Effector CD4-positive, alpha-beta T cell (primary cell): Measurements from ENCODE around the gene ME3.
"Not testable (repeated sequence)": the region's sequence is repeated elsewhere in the genome, so short reads cannot be mapped to it uniquely, and the experiment has no call there.

ENCODE experiments used
- DNase-seq: peaks from one replicate; pipeline ENCODE4 v3.0.0-alpha.2; 2020

Gene ME3

GRCh38 chr11:86551288-86552092, 120.9 kb downstream of the ME3 start:
- no peak for DNase-seq

DNA sequence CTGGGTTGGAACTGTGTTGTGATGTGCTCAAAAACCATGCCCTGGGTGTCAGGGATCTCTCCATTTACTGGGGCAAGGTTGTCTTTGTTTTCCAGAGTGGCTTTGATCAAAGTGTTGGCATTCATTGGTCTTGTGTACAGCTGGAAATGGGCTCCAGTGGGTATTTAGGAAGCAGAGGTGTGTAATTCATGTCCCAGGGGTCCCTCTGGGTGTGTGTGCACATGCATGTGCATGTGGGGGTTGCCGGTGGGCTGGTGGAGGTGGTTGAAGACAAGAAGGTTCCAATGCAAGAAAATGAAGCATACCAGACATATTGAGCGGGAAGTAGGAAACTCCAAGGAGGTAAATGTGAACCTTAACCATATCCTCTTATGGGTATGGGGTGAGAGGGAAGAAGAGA, 121.7 kb downstream of the ME3 start:
- no peak for DNase-seq

GRCh38 chr11:86548271-86548917, 124.0 kb downstream of the ME3 start:
- no peak for DNase-seq

GRCh38 chr11:86547727-86548126, 124.7 kb downstream of the ME3 start:
- no peak for DNase-seq

DNA sequence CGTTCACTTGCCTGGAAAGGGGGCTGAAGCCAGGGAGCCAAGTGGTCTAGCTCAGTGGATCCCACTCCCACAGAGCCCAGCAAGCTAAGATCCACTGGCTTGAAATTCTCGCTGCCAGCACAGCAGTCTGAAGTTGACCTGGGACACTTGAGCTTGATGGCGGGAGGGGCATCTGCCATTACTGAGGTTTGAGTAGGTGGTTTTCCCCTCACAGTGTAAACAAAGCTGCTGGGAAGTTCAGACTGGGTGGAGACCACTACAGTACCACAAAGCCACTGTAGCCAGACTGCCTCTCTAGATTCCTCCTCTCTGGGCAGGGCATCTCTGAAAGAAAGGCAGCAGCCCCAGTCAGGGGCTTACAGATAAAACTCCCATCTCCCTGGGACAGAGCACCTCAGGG, 131.1 kb downstream of the ME3 start:
- DNase-seq, result not testable (repeated sequence)

DNA sequence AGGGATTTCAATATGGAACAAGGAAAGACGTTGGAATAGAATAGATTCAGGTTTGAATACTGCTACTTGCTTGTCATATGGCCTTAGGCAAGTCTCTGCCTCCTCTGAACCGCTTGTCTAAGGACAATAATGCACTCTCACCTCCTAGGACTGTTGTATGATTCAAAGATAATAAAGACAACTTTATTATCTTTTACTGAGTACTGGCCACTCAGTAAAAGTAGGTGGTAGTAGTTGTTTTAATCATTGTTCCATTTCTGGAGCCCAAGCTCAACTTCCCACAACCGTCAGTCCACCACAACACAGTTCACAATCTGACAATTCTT, 134.2 kb downstream of the ME3 start:
- no peak for DNase-seq

GRCh38 chr11:86537541-86538222, 134.7 kb downstream of the ME3 start:
- no peak for DNase-seq

GRCh38 chr11:86535773-86536172, 136.6 kb downstream of the ME3 start:
- no peak for DNase-seq

DNA sequence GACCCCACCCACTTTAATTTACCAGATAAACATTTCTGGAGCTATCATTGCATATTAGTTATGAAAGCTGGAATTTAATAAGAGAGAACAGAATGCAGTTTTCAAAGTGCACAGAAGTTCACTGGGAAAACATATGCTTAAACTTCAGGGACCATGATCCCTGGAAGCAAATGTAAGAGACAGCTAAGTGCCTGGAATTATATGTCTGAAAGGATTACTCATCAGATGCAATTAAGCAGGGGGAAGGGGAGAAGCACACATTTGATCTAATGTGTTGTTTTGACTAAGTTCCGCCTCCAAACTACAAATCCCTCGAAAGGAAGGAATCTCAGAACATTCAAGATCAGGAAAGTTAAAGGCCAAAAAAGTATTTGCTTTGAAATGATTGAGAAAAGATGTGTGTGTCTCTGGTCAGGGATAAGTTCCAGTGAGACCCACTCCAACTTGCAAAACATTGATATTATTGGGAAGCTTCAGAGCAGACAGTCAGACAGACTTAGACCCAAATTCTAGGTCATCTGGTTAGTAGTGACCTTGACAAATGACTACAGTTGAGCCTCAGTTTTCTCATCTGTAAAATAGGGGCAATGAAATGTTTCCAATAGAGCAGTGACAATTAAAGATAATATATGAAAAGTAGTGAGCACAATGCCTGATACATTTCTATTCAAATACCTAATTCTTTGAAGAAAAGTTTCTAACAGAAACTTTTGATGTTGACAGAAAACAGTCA, 147.6 kb downstream of the ME3 start:
- no peak for DNase-seq

GRCh38 chr11:86523738-86524619, 148.4 kb downstream of the ME3 start:
- no peak for DNase-seq

- DNase-seq, result not testable (repeated sequence)
These were observed 149.9 kb downstream of the ME3 start for GRCh38 chr11:86522512-86522911.

DNA sequence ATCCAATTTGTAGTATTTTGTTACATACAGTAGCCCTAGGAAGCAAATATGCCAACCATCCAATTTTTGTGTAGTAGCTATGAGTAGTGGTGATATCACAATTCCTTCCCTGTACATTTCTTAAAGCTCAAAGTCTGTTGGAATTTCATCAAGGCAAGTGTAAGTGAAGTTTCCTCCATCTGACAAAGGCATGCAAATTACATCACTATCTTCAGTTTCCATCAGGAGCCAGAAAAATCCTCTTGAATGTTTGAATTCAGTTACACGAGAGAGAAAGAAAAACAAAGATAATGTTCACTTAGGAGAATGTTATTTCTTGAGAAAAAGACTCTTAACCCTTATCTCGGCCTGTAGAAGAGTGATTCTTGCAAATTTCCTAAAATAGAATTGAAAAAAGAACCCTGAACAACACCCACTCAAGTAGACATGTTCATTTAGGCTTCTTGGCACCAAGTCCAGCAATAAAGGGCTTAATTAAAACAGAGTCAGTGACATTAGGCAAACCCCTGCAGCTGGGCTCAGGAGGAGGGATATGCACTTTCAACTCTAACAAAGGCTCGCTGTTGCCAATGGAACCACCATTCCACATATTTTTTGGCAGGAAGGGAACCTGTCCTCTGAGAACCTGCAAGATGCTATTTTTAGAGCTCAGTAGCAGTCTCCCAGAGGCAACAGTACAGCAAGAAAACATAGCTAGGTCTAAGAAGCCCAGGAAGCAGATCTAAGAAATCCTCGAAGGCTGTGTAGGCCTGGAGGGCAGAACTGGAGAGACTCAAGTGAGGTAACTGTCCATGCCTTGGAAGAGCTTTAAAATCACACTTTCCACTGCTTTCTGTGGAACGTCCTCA, 153.1 kb downstream of the ME3 start:
- DNase-seq, result no peak

DNA sequence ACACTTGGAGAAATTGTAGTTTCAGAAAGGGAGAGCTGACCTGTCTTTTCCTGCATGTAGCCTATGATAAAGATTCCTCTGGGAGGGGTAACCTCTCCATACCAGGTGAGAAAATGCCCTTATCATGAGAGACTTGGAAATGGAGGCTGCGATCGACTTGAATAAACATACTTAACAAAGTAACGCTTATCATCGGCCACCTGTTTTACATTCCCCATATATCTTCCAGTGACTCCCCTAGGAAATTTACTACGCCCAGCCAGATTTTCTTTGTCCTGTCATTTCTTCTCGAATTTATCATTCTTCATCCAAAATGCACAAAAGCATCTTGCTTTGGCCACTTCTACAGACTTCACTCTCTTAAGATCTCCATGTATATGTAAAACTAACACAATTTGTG, 154.2 kb downstream of the ME3 start:
- no peak for DNase-seq

DNA sequence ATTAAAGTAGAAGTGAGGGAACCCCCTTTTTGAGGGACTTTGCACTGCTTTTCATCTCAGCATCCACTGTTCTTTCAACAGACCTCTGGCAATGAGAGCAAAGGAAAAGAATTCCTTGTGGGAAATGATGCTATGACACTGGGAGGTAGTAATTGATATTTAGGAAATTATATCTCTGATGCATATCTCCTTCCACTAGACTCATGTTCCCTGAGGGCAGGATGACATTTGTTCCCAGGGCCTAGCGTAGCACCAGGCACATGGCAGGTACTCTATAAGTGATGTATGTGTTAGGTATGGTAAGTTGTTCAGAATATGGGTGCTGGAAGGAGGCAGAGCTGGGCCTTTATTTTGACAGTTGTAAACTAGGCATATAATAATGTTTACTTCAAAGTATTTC, 154.9 kb downstream of the ME3 start:
- no peak for DNase-seq

- DNase-seq, result no peak
These were observed 156.9 kb downstream of the ME3 start for GRCh38 chr11:86515297-86516094.

DNA sequence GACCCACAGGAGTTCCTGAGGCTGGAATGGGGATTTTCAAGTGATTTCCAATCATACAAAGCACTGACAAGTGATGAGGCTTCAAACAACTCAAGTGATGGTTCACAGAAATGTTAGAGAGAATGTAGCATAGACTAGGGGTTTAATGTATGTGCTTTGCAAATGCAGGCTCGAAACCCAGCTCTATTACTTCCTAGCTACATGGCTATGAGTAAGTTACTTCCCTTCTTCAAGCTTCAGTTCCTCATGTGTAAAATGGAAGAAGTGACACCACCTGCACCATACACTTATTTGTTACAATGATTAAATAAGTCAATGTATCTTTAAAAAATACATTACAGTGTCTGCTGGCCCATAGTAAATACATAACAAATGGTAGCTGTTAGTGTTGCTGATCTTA, 158.0 kb downstream of the ME3 start:
- no peak for DNase-seq

DNA sequence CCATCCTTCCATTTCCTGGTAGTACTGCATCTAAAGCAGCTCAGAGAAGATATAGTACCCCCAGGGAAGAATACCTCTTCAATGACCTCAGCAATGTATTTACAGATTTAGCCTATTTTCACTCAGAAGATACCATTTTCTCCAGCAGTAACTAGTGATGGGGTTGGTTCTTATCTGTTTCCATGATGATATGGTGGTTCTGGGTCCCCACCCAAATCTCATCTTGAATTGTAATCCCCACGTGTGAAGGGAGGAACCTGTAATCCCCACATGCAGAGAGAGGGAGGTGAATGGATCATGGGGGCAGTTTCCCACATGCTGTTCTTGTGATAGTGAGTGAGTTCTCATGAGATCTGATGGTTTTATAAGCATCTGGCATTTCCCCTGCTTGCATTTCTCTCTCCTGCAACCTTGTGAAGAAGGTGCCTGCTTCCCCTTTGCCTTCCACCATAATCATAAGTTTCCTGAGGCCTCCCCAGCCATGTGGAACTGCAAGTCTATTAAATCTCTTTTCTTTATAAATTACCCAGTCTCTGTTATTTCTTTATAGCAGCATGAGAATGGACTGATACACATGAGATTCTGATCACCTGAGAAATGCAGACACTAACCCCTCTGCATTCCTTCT, 158.6 kb downstream of the ME3 start:
- no peak for DNase-seq

- DNase-seq, result no peak
These were observed 159.3 kb downstream of the ME3 start for GRCh38 chr11:86513138-86513537.

- DNase-seq, result no peak
These were observed 161.3 kb downstream of the ME3 start for GRCh38 chr11:86511086-86511551.

DNA sequence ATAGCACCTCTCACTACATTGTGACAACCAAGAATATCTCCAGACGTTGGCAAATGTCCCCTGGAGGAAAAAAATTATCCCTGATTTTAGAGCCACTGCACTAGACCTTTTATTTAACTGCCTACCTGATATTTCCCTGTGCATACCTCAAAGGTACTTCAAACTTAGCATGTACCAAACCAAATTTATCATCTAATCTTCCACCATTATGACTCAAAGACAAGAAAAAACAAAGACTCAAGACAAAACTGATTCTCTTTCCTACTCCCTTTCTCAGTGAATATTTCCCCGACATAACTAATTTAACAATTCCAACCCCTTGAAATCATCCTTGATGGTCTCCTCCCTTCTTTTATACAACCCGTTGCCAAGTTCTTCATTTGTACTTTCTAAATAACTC, 161.7 kb downstream of the ME3 start:
- DNase-seq, result no peak
